Ishikawa (cell line): ENCODE measurements around the gene ARHGAP44.

Experiments used
- CEBPB ChIP-seq: IDR thresholded peaks from 2 replicates; pipeline ENCODE4 v1.6.1; 2012
- CREB1 ChIP-seq: IDR thresholded peaks from 2 replicates; pipeline ENCODE4 v1.6.1; 2012; ENCODE audit warnings: low read depth
- EGR1 ChIP-seq: IDR thresholded peaks from 2 replicates; pipeline ENCODE4 v1.6.1; 2012
- NFIC ChIP-seq: IDR thresholded peaks from 2 replicates; pipeline ENCODE4 v1.6.1; 2012
- RAD21 ChIP-seq: IDR thresholded peaks from 2 replicates; pipeline ENCODE4 v1.6.1; 2012; ENCODE audit warnings: low read depth
- REST ChIP-seq: IDR thresholded peaks from 2 replicates; pipeline ENCODE4 v1.6.1; 2012; ENCODE audit warnings: low read depth, mild to moderate bottlenecking
- TAF1 ChIP-seq: IDR thresholded peaks from 2 replicates; pipeline ENCODE4 v1.6.1; 2012; ENCODE audit warnings: low read depth, mild to moderate bottlenecking
- TCF12 ChIP-seq: IDR thresholded peaks from 2 replicates; pipeline ENCODE4 v1.6.1; 2012; ENCODE audit warnings: low read depth
- TEAD4 ChIP-seq: IDR thresholded peaks from 2 replicates; pipeline ENCODE4 v1.6.1; 2012
- YY1 ChIP-seq: IDR thresholded peaks from 2 replicates; pipeline ENCODE4 v1.6.1; 2012; ENCODE audit warnings: low read depth

- TF ChIP-seq RAD21 (no peak), CREB1 (no peak), YY1 (no peak), TEAD4 (no peak), EGR1 (no peak), TAF1 (no peak), REST (no peak), TCF12 (no peak), CEBPB (no peak), NFIC (no peak)
Observed at GRCh38 chr17:12800855-12801365, 11.6 kb downstream of the ARHGAP44 start.
